GM21576 (cell line): ENCODE results near the gene GSTK1.
"Not testable (repeated sequence)": the region's sequence is repeated elsewhere in the genome, so short reads cannot be mapped to it uniquely, and the experiment has no call there.

Experiments used
- ATAC-seq: cut with Tn5 transposase; IDR thresholded peaks from one replicate; pipeline ENCODE4 v1.9.1; 2021; ENCODE audit warnings: mild to moderate bottlenecking, moderate library complexity; ENCODE audit not compliant: unreplicated experiment

GSTK1 gene

GRCh38 chr7:143269251-143269650 lies 6.0 kb downstream of the GSTK1 start:
- ATAC-seq: no peak

DNA sequence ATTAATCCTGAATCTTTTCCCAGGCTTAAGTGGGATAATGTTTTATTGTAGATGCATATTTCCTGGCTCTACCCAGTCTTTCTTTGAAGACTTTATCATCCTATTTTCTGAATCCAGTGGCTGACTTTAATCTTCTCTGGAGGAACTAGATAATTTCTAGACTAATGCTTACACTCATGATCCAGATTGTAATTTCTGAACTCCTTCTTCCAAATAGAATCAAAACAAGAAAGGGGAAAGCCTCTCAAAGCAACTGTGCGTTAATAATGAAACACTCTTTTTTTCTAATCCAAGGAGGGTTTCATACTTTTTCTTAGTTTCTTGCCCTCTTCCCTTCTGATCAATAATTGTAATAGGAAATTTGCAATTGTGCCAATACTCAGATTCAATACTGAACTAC lies 8.0 kb downstream of the GSTK1 start:
- no peak for ATAC-seq

GRCh38 chr7:143272871-143273270 lies 9.6 kb downstream of the GSTK1 start:
- no peak for ATAC-seq

DNA sequence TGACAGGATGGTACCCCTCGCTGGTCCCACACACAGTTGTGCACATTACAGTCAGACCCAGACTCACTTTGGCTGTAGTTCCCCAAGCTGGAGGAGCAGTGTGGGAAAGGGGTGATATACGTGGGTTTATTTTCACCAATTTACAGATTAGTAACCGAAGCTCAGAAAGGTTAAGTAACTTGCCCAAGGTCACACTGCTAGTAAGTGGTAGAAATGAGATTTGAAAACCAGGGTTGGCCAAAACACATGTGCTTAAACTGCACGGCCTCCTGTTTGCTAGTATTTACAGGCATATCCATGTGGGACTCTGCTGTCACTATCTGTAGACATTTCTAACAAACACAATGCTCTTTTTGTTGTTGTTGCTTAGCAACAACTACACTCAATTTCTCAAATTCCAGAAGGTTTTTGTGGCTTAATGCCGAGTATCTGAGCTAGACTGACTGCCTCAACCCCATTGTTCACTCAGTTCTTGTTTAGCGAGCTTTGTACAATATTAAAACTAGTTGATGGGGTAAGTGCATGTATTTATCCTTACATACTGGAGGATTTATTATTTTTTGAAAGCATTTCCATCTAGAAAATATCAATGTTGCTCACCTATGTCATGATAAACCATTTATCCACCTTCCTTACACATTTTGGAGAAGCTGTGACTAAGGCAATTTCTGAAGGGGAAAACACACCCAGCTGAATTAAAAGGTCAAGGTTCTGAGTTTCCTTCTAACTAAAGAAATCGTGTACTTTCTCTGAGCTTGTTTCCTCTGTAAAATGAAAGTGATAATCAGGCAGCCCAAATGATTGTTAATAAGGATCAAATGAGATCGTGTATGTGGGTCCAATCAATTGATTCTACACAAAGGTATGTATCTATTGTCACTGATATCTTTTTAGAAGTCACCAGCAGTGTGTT lies 16.2 kb downstream of the GSTK1 start:
- ATAC-seq: no peak

- ATAC-seq: no peak
Measured at GRCh38 chr7:143280160-143280559, 16.9 kb downstream of the GSTK1 start.

- ATAC-seq: no peak
Measured at GRCh38 chr7:143280566-143280965, 17.3 kb downstream of the GSTK1 start.

DNA sequence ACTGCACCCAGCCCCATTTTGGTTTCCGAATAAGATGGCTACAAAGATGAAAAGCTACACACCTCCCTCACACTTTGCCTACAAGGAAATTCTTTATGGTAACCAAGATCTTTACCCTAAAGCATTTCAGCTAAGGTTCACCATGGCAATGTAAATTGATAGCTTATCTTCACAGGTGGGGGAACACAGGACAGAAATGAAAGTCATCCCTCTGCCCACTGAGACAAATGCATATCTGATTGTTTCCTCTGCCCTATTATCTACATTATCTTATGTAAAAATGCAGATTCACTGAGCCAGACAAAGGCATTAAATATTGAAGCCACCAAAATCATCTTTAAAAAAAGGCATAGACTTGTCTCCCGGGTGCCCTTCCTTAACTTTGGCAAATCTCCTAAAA lies 18.3 kb downstream of the GSTK1 start:
- no peak for ATAC-seq

DNA sequence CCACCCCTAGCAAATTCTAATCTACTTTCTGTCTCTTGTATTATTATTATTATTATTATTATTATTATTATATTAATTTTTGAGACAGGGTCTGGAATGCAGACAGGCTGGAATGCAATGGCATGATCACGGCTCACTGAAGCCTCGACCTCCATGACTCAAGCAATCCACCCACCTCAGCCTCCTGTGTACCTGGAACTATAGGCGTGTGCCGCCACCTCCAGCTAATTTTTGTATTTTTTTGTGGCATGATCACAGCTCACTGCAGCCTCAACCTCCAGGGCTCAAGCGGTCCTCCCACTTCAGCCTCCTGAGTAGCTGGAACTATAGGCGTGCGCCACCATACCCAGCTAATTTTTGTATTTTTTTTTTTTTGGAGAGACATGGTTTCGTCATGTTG lies 18.9 kb downstream of the GSTK1 start:
- no peak for ATAC-seq

DNA sequence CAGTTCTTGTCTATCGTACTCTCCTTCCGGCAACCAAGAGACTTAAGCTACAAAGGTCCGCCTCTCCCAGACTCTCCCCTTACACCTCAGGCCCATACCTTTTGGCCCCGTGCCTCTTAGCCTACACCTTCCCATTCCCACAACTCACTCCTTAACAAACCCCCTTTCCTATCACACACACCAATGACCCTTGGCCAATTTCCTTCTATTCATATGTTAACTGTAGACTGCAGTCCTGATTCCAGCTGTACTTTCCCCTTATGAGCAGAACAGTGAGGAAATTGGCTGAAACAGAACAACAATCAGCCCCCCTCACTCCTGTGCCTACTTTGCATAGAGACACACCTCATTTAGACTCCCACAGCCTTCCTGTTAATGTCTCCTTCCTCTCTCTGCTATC lies 20.1 kb downstream of the GSTK1 start:
- ATAC-seq: no peak

DNA sequence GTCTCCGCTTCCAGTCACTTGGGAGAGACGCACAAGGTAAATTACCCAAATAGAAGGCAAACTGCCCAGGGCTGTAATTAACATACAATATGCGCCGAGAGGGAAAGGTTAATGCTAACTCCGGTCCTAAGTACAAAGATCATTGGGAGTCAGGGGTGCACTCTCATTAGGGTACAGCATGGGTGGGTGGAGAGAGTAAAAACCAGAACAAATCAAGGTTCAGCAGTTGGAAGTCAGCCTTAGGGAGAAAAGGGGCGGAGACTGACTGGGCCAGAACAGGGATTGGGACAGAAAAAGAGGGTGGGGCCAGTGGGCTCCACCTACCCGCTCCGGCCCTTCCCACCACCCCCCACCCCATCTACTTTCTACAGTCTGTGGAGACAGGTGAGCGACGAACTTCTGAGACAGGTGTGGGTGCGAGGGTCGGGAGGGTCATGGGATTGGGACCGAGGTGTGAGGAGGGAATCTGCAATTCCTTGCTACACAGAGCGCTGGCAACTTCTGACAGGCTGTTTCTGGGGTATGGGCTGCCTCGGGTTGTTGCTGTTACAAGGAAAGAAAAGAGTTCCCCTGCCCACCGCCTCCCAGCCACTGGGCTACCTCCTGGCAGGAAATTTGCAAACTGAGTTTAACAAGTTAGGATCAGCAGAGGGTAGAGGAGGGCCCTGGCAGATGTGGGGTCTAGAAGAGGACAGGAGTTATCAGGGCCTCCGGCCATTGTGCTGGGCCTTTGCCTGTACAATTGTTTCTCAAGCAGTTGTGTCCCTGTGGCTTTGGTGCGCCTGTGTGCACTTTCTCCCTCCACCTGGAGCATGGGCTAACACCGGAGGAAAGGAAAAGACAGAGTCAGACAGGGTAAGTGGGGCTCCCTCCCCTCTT lies 21.6 kb downstream of the GSTK1 start, which contains the start of gene TMEM139:
TMEM139 (plus strand) TSS at position 368 of the 879 bp plus-strand sequence. CDS start 1,000 bp downstream, outside the sequence.
- ATAC-seq: no peak

GRCh38 chr7:143285470-143285778 lies 22.2 kb downstream of the GSTK1 start:
- ATAC-seq: no peak

GRCh38 chr7:143285806-143286521 lies 22.7 kb downstream of the GSTK1 start:
- ATAC-seq: no peak

- ATAC-seq: no peak
Measured at GRCh38 chr7:143286522-143286890, 23.3 kb downstream of the GSTK1 start.

- no peak for ATAC-seq
Measured at GRCh38 chr7:143287339-143287934, 24.2 kb downstream of the GSTK1 start.

GRCh38 chr7:143287935-143288826 lies 24.9 kb downstream of the GSTK1 start, which contains the start of gene CASP2:
Gene CASP2, plus strand, starts transcription at chr7:143288351. Its CDS starts 105 bp downstream, at chr7:143288456.
- ATAC-seq: peak; percentile 85

GRCh38 chr7:143288836-143289235 lies 25.6 kb downstream of the GSTK1 start:
- ATAC-seq: peak; percentile 1

- ATAC-seq: no peak
Measured at GRCh38 chr7:143289421-143289820, 26.2 kb downstream of the GSTK1 start.

- ATAC-seq: not testable (repeated sequence)
Measured at GRCh38 chr7:143289888-143290287, 26.6 kb downstream of the GSTK1 start.

DNA sequence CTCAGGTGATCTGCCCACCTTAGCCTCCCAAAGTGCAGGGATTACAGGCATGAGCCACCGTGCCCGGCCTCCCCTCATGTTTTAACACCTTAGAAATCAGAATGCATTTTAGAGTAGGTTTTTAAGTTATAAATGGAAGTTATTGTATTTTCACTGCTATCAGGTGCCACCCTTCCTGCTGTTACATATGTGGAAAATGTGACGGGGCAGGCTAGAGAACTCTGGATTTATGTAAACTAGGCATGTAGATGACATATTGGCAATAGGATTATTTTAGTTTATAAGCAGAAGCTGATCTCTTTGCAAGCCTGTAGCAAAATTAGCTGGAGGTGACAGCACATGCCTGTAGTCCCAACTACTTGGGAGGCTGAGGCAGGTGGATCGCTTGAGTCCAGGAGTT lies 27.1 kb downstream of the GSTK1 start:
- ATAC-seq: no peak

DNA sequence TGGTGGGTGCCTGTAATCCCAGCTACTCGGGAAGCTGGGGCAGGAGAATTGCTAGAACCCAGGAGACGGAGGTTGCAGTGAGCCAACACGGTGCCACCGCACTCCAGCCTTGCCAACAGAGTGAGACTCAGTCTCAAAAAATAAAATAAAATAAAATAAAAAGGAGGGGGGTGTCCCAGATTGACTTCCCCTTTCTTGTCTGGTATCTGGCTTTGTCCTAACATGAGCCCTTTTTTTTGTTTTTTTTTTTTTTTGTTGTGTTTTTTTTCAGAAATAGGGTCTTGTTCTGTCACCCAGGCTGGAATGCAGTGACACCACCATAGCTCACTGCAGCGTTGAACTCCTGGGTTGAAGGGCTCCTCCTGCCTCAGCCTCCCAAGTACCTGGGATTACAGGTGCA lies 29.6 kb downstream of the GSTK1 start:
- ATAC-seq: no peak
